IPS-20b (cell line): ENCODE data around the gene ATE1.
"Not testable (repeated sequence)": the region's sequence is repeated elsewhere in the genome, so short reads cannot be mapped to it uniquely, and the experiment has no call there.

Experiments
- H3K27ac ChIP-seq: one replicate; pipeline ENCODE4 v1.5.1; 2013; ENCODE audit warnings: low read length
- H3K27me3 ChIP-seq: 2 replicates; pipeline ENCODE4 v1.6.1; 2013; ENCODE audit warnings: mild to moderate bottlenecking, low read length, inconsistent platforms; ENCODE audit not compliant: insufficient read depth
- H3K36me3 ChIP-seq: 2 replicates; pipeline ENCODE4 v1.6.1; 2013; ENCODE audit warnings: low read depth, mild to moderate bottlenecking, inconsistent platforms, low read length, moderate library complexity; ENCODE audit not compliant: insufficient read depth
- H3K4me1 ChIP-seq: 2 replicates; pipeline ENCODE4 v1.6.1; 2013; ENCODE audit warnings: mild to moderate bottlenecking, control low read depth, inconsistent platforms, low read length, moderate library complexity; ENCODE audit not compliant: insufficient read depth
- H3K4me3 ChIP-seq: 2 replicates; pipeline ENCODE4 v1.5.1; 2013; ENCODE audit warnings: mild to moderate bottlenecking, low read length, inconsistent platforms
- H3K9ac ChIP-seq: 2 replicates; pipeline ENCODE4 v1.6.1; 2013; ENCODE audit warnings: low read depth, mild to moderate bottlenecking, inconsistent platforms, low read length, moderate library complexity
- H3K9me3 ChIP-seq: 2 replicates; pipeline ENCODE4 v1.6.1; 2013; ENCODE audit warnings: mild to moderate bottlenecking, low read depth, low read length, inconsistent platforms; ENCODE audit not compliant: insufficient read depth

The ATE1 gene

GRCh38 chr10:121774813-121775212 is 153.0 kb downstream of the ATE1 start:
- no peak overlapping the region for H3K9ac ChIP-seq
- no peaks in the 10 kb centered on the region for H3K9me3 ChIP-seq
- H3K36me3 ChIP-seq, result no peaks in the 10 kb centered on the region
- peaks cover 4% of the 10 kb centered on the region; the same call in 1 of the 2 replicates for H3K4me1 ChIP-seq
- no peaks in the 10 kb centered on the region for H3K27me3 ChIP-seq
- H3K27ac ChIP-seq, result no peak overlapping the region
- H3K4me3 ChIP-seq, result no peak overlapping the region

GRCh38 chr10:121774404-121774803 is 153.4 kb downstream of the ATE1 start:
- no peaks in the 10 kb centered on the region for H3K36me3 ChIP-seq
- no peak overlapping the region for H3K4me3 ChIP-seq
- H3K9me3 ChIP-seq, result no peaks in the 10 kb centered on the region
- H3K27me3 ChIP-seq, result no peaks in the 10 kb centered on the region
- peaks cover 4% of the 10 kb centered on the region; the same call in 1 of the 2 replicates for H3K4me1 ChIP-seq
- no peak overlapping the region for H3K9ac ChIP-seq
- no peak overlapping the region for H3K27ac ChIP-seq

GRCh38 chr10:121772884-121773283 is 154.9 kb downstream of the ATE1 start:
- H3K36me3 ChIP-seq, result no peaks in the 10 kb centered on the region
- 0 out of 2 replicates have a peak, but pooled peaks cover 4% of the 10 kb centered on the region for H3K9me3 ChIP-seq
- H3K27ac ChIP-seq, result no peak overlapping the region
- peaks cover 4% of the 10 kb centered on the region; the same call in 1 of the 2 replicates for H3K4me1 ChIP-seq
- no peaks in the 10 kb centered on the region for H3K27me3 ChIP-seq
- H3K4me3 ChIP-seq, result no peak overlapping the region
- no peak overlapping the region for H3K9ac ChIP-seq

GRCh38 chr10:121772406-121772805 is 155.4 kb downstream of the ATE1 start:
- Histone ChIP-seq H3K36me3 (no peaks in the 10 kb centered on the region), H3K4me3 (no peak overlapping the region), H3K27ac (no peak overlapping the region), H3K9ac (no peak overlapping the region), H3K9me3 (0 out of 2 replicates have a peak, but pooled peaks cover 6% of the 10 kb centered on the region), H3K4me1 (peaks cover 4% of the 10 kb centered on the region; the same call in 1 of the 2 replicates), H3K27me3 (no peaks in the 10 kb centered on the region)

GRCh38 chr10:121771966-121772365 is 155.9 kb downstream of the ATE1 start:
- Histone ChIP-seq H3K4me3 (no peak overlapping the region), H3K9ac (no peak overlapping the region), H3K27ac (no peak overlapping the region), H3K4me1 (peaks cover 4% of the 10 kb centered on the region; the same call in 1 of the 2 replicates), H3K27me3 (no peaks in the 10 kb centered on the region), H3K36me3 (no peaks in the 10 kb centered on the region), H3K9me3 (0 out of 2 replicates have a peak, but pooled peaks cover 6% of the 10 kb centered on the region)

- 0 out of 2 replicates have a peak, but pooled peaks cover 6% of the 10 kb centered on the region for H3K9me3 ChIP-seq
- H3K4me3 ChIP-seq, result no peak overlapping the region
- H3K27ac ChIP-seq, result no peak overlapping the region
- no peaks in the 10 kb centered on the region for H3K27me3 ChIP-seq
- H3K4me1 ChIP-seq, result no peaks in the 10 kb centered on the region
- H3K9ac ChIP-seq, result no peak overlapping the region
- H3K36me3 ChIP-seq, result no peaks in the 10 kb centered on the region
These were observed 161.4 kb downstream of the ATE1 start for GRCh38 chr10:121766426-121766825.

GRCh38 chr10:121765204-121765603 is 162.6 kb downstream of the ATE1 start:
- H3K4me1 ChIP-seq, result no peaks in the 10 kb centered on the region
- no peak overlapping the region for H3K9ac ChIP-seq
- H3K9me3 ChIP-seq, result peaks cover 13% of the 10 kb centered on the region
- H3K4me3 ChIP-seq, result no peak overlapping the region
- peaks cover 3% of the 10 kb centered on the region for H3K36me3 ChIP-seq
- no peak overlapping the region for H3K27ac ChIP-seq
- H3K27me3 ChIP-seq, result no peaks in the 10 kb centered on the region

GRCh38 chr10:121764233-121764942 is 163.4 kb downstream of the ATE1 start:
- Histone ChIP-seq H3K9ac (no peak overlapping the region), H3K4me1 (no peaks in the 10 kb centered on the region), H3K4me3 (no peak overlapping the region), H3K27ac (no peak overlapping the region), H3K9me3 (peaks cover 20% of the 10 kb centered on the region), H3K36me3 (peaks cover 9% of the 10 kb centered on the region), H3K27me3 (no peaks in the 10 kb centered on the region)

- Histone ChIP-seq H3K36me3 (peaks cover 13% of the 10 kb centered on the region), H3K9me3 (peaks cover 55% of the 10 kb centered on the region)
- not testable (repeated sequence) for H3K9ac ChIP-seq, H3K4me3 ChIP-seq, H3K27me3 ChIP-seq, H3K27ac ChIP-seq, H3K4me1 ChIP-seq
These were observed 170.6 kb downstream of the ATE1 start for GRCh38 chr10:121757241-121757640.

- not testable (repeated sequence) for H3K4me1 ChIP-seq, H3K27ac ChIP-seq, H3K4me3 ChIP-seq, H3K9ac ChIP-seq, H3K27me3 ChIP-seq
- H3K9me3 ChIP-seq, result peaks cover 50% of the 10 kb centered on the region
- peaks cover 13% of the 10 kb centered on the region for H3K36me3 ChIP-seq
These were observed 172.3 kb downstream of the ATE1 start for GRCh38 chr10:121755496-121755895.

- no peak overlapping the region for H3K27ac ChIP-seq
- H3K27me3 ChIP-seq, result no peaks in the 10 kb centered on the region
- H3K4me3 ChIP-seq, result no peak overlapping the region
- H3K9ac ChIP-seq, result no peak overlapping the region
- H3K36me3 ChIP-seq, result 0 out of 2 replicates have a peak, but pooled peaks cover 5% of the 10 kb centered on the region
- H3K9me3 ChIP-seq, result peaks cover 43% of the 10 kb centered on the region
- no peaks in the 10 kb centered on the region for H3K4me1 ChIP-seq
These were observed 173.2 kb downstream of the ATE1 start for GRCh38 chr10:121754666-121755065.

- Histone ChIP-seq H3K4me3 (no peak overlapping the region), H3K9ac (no peak overlapping the region), H3K27me3 (no peaks in the 10 kb centered on the region)
These were observed 173.9 kb downstream of the ATE1 start for GRCh38 chr10:121753726-121754476.

More at GRCh38 chr10:121753726-121754476, 173.9 kb downstream of the ATE1 start:
- Histone ChIP-seq H3K9me3 (peaks cover 36% of the 10 kb centered on the region), H3K4me1 (no peaks in the 10 kb centered on the region), H3K27ac (no peak overlapping the region), H3K36me3 (0 out of 2 replicates have a peak, but pooled peaks cover 4% of the 10 kb centered on the region)
